HG03469 (cell line): Measurements from ENCODE around the gene PLCD3.
A peak's percentile ranks its signal among the peaks of the same experiment; 100 is the strongest.

ENCODE experiments used
- ATAC-seq: cut with Tn5 transposase; IDR thresholded peaks from one replicate; pipeline ENCODE4 v1.9.1; 2021; ENCODE audit warnings: mild to moderate bottlenecking, moderate library complexity, moderate number of reproducible peaks; ENCODE audit not compliant: unreplicated experiment

PLCD3 gene

DNA sequence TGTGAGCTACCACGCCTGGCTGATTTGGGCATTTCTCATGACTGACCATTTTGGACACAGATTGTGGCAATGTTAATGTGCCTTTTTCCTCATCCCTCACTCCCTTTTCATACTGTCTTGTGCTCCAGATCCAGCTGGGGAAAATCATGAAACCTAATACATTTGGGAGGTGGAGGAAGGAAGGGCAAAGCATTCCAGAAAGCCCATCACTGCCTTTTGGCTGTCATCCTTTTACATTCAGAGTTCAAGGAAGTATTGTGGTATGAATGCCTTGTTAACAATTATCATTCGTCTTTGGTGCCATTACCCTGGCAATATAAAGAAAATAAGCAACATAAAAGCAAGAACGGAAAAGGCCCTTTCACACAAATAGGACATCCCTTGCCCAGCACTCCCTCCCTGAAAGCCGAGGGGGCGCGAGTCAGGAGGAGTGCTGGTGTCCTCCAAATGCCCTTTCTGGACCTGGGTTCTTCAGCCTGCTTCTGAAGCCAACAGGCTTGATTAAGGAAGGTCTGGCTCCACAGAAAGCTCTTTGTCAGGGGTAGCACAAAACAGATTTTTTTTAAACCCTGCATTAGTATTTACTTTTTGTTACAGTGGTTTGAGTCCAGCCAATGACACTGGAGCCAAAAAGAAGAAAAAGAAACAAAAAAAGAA lies 51.1 kb downstream of the PLCD3 start:
- ATAC-seq = no peak

GRCh38 chr17:45077643-45078042 lies 54.7 kb downstream of the PLCD3 start:
- ATAC-seq = no peak

DNA sequence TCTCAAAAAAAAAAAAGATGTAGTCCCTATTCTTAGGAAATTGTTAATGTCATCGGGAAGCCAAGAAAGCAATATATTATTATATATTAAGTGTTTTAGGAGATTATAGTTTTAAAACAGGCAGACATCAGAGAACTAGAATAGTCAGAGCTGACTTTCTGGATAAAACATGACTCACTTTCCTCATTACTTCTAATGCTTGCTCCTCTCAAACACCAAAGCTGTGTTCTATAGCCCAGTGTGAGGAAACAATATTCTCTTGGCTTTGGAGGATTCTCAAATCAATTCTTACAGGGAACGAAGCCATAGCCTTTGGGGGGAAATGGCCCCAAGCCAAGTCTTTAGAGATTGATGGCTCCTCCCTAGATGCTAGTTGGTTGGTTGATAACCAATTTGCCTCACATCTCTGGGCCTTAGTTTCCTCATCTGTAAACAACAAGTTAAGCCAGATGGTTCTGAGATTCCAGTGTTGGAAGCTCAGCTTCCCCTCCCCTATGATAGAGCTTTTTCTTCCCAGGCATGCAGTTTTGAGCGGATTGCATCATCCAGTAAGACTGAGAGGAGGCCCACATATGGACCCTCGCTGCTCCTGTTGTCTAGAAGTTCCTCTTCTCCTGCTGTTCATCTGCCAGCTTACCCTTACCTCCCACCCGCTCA lies 58.8 kb downstream of the PLCD3 start:
- ATAC-seq = no peak

DNA sequence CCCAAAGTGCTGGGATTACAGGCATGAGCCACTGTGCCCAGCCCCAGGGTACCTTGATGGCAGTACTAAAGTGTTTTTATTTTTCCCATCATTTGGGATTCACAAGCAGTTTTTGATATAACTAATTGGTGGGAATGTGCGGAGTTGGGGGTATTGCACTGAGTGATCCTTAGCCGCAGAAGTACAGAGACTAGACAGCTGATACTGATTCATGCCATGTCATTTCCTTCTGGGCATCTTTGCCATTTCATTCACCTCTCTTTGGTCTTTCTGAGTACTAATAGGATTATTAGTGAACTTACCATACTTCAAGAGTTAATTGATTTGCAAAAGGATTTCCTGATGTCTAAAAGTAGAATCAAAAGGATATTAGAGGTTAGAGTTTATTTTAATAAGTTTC lies 61.5 kb downstream of the PLCD3 start:
- ATAC-seq = no peak

- no peak for ATAC-seq
Observed at GRCh38 chr17:45070001-45070400, 62.3 kb downstream of the PLCD3 start.

DNA sequence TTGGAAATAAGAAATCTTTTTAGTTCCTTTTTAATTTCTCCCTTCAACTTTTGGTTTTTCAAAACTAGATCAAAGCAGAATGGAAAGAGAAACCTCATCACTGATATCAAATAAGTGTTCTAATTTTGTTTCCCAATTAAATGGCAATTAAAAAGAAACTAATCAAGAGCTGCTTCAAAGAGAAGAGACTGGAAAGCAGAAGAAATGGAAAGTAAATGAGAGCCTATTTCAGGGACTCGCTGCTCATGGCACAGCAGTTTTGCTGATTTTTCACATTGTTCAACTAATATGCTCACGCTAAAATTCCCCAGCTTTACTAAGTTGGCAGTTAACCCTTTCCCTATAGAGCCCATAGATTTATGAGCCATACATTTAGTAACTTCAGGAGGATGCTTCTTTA lies 64.7 kb downstream of the PLCD3 start:
- ATAC-seq = no peak

- no peak for ATAC-seq
Observed at GRCh38 chr17:45063198-45063597, 69.1 kb downstream of the PLCD3 start.

DNA sequence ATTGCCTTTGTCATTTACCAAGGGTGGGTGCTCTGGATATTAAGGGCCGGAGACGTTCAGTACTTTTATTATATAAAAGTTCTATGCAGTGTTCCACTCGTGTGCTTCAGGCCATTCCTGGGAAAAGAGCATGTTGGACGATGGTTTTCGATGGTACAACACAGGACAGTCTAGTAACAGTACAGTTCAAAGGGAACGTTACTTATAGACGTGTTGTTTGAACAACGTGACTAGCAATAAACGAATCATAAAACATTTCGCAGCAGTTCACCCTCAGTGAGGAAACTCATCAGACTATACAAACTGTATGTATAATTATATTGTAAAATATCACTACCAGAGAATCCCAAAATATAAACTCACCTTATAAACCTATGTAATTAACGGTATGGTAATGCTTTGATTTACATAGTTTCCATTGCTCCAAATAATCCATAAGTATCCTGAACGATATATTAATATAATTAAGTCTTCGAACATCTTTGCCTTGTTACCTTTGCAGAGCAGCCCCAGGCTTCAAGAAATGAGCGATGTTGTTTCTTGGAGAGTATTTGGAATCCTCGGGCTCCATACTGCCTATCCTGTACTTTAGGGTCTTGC lies 70.6 kb downstream of the PLCD3 start:
- ATAC-seq = no peak

- ATAC-seq = peak; percentile 77
Observed at GRCh38 chr17:45060797-45061605, 71.3 kb downstream of the PLCD3 start, which contains the start of gene NMT1. NMT1 (plus strand) TSS chr17:45061317; CDS start chr17:45061330, 13 bp downstream.

DNA sequence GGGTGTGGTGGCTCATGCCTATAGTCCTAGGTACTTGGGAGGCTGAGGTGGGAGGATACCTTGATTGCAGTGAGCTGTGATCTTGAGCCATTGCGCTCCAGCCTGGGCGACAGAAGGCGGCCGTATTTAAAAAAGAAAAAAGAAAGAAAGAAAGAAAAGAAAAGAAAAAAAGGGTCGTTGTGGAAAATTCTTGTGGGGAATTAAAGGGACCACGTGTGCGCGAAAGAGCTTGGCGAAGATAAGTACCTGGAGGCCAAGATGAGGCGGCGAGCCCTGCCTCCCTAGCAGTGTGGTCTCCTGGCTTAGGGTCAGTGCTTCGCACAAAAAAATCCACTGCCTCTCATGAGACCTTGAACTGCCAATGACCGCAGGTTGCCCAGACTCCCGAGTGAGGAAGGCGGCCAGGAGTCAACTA lies 71.9 kb downstream of the PLCD3 start:
- ATAC-seq = no peak
